K562 (cell line): Measurements from ENCODE around the gene OR2V1. TPM values are rescaled to one million over a fixed set of nuclear protein-coding genes. Genes with fewer than 3 reads are reported as not detected.

Experiments used
- ATAC-seq: fragments of 200-7000 bp; cut with Tn5 transposase; 3 replicates; pipeline ENCODE4 v1.9.1; 2020; ENCODE audit warnings: moderate library complexity
- BruUV-seq: library from RNA; stranded (reverse); fragments of 400-500 nt; replicated peaks from 2 replicates; lab custom pipeline; 2021; lab: Mats Ljungman, UMichigan
- CTCF ChIA-PET: fragments of 300-600 bp; formaldehyde crosslinking; extraction: SDS; loops from one replicate; lab custom pipeline; 2021; ENCODE audit warnings: low intra/inter-chr PET ratio; lab: Yijun Ruan, JAX
- POLR2A ChIA-PET: fragments of 300-600, 350-650 bp; sonication (Branson Sonifier 250); formaldehyde crosslinking; extraction: SDS; loops from one replicate; lab custom pipeline; 2021; ENCODE audit warnings: antibody characterized with exemption, inconsistent platforms; lab: Yijun Ruan, JAX
- DNase-seq, 4 experiments: peaks; one replicate each; pipeline versions ENCODE4 v3.0.0 to v3.0.0-alpha.2; 2011 to 2018; ENCODE audit warnings: low spot score in 3 of 4, mixed read lengths in 3 of 4; ENCODE audit errors: extremely low read depth in 1 of 4
- FAIRE-seq: peaks from 2 replicates; lab custom pipeline; 2011; peaks lifted over from hg19 to GRCh38; lab: Jason Lieb, UNC
- H2AFZ ChIP-seq: 2 replicates; pipeline ENCODE4 v1.6.0; 2011; ENCODE audit warnings: low read depth, low read length, control low read depth, inconsistent platforms
- H3K27ac ChIP-seq: fragments of 200-600 bp; 3 replicates; pipeline ENCODE4 v1.8.0; 2011; ENCODE audit warnings: low read depth, mild to moderate bottlenecking, control low read depth, inconsistent platforms, low read length, moderate library complexity, mixed read lengths; ENCODE audit errors: extremely low read depth
- H3K27me3 ChIP-seq, 2 experiments: fragments of 300-600 bp in 1 of 2; 2 replicates in 1 of 2; 3 replicates in 1 of 2; pipeline versions ENCODE4 v1.6.0 to v1.8.0; 2011; ENCODE audit warnings: inconsistent platforms in 2 of 2, low read length in 2 of 2, mild to moderate bottlenecking in 1 of 2, mixed read lengths in 1 of 2, moderate library complexity in 1 of 2; ENCODE audit not compliant: control insufficient read depth in 2 of 2, insufficient read depth in 2 of 2
- H3K36me3 ChIP-seq: fragments of 300-600 bp; 3 replicates; pipeline ENCODE4 v1.8.0; 2011; ENCODE audit warnings: mild to moderate bottlenecking, low read length, inconsistent platforms; ENCODE audit not compliant: control insufficient read depth, insufficient read depth
- H3K4me1 ChIP-seq, 2 experiments: fragments of 200-600 bp in 1 of 2; replicated peaks in 1 of 2; 2 replicates in 1 of 2; 3 replicates in 1 of 2; pipeline versions ENCODE4 v1.5.1 to v1.8.0; 2011; ENCODE audit warnings: inconsistent platforms in 2 of 2, low read length in 2 of 2, mild to moderate bottlenecking in 1 of 2, mixed read lengths in 1 of 2, moderate library complexity in 1 of 2; ENCODE audit not compliant: control insufficient read depth in 2 of 2, insufficient read depth in 2 of 2
- H3K4me2 ChIP-seq: 2 replicates; pipeline ENCODE4 v1.6.1; 2011; ENCODE audit warnings: low read length, control low read depth, inconsistent platforms, mixed read lengths; ENCODE audit not compliant: insufficient read depth
- H3K4me3 ChIP-seq: fragments of 200-600 bp; sonication (generic), shearing (Covaris generic); 2 replicates; pipeline ENCODE4 v1.5.1; 2016; ENCODE audit warnings: control low read depth, inconsistent platforms
- H3K79me2 ChIP-seq: fragments of 200-600 bp; 3 replicates; pipeline ENCODE4 v1.8.0; 2011; ENCODE audit warnings: low read length, inconsistent platforms; ENCODE audit not compliant: control insufficient read depth, insufficient read depth
- H3K9ac ChIP-seq, 2 experiments: 2 replicates each; pipeline versions ENCODE4 v1.6.0 to v1.6.1; 2011; ENCODE audit warnings: low read depth in 2 of 2, low read length in 2 of 2, control low read depth in 1 of 2, inconsistent platforms in 1 of 2, mild to moderate bottlenecking in 1 of 2, mixed read lengths in 1 of 2; ENCODE audit not compliant: insufficient read depth in 1 of 2
- H3K9me1 ChIP-seq: one replicate; pipeline ENCODE4 v1.6.0; 2011; ENCODE audit warnings: inconsistent platforms, mild to moderate bottlenecking, low read length, moderate library complexity; ENCODE audit not compliant: control insufficient read depth, insufficient read depth
- H3K9me3 ChIP-seq: replicated peaks from 2 replicates; pipeline ENCODE4 v1.5.1; 2011; ENCODE audit warnings: low read depth, low read length, inconsistent platforms; ENCODE audit not compliant: control insufficient read depth, insufficient read depth
- H4K20me1 ChIP-seq: replicated peaks from 2 replicates; pipeline ENCODE4 v1.6.1; 2011; ENCODE audit warnings: low read length, inconsistent platforms, mixed read lengths; ENCODE audit not compliant: control insufficient read depth, insufficient read depth
- CHCHD3 ChIP-seq: fragments of 250-450 bp; sonication (Bioruptor Pico); IDR thresholded peaks from 2 replicates; pipeline ENCODE4 v2.1.2; 2022; ENCODE audit warnings: mild to moderate bottlenecking
- RFX7 ChIP-seq: fragments of 250-450 bp; sonication (Bioruptor Pico); IDR thresholded peaks from 2 replicates; pipeline ENCODE4 v1.5.1; 2021; ENCODE audit warnings: mild to moderate bottlenecking
- SMC3 ChIP-seq: conservative IDR thresholded peaks from 2 replicates; pipeline ENCODE4 v1.6.1; 2011; ENCODE audit warnings: low read depth, low read length, improper control_type of control experiment; ENCODE audit not compliant: insufficient read depth
- WGBS: fragments of 100-300 bp; shearing (Covaris generic); methylation state at CpG from one replicate; pipeline ENCODE4 v1.1.6; 2016; ENCODE audit warnings: low coverage, mixed read lengths; ENCODE audit not compliant: insufficient coverage; ENCODE audit errors: missing lambda C conversion rate; 5-methylcytosine and 5-hydroxymethylcytosine counted together
- in situ Hi-C: fragments of 300-500 bp; cut with MboI; formaldehyde crosslinking; loops from 4 replicates; pipeline ENCODE4 v1.15.0; 2018; ENCODE audit warnings: inconsistent platforms, mixed read lengths
- intact Hi-C: fragments of 100-400 bp; cut with micrococcal nuclease; formaldehyde crosslinking; loops from 2 replicates; pipeline ENCODE4 v1.14.2; 2022
- polyA plus RNA-seq, 8 experiments: library from polyadenylated mRNA; depleted of rRNA in 4 of 8; stranded (reverse) in 5 of 8; unstranded in 3 of 8; fragments of >200 nt; fragmentation: Nextera tagmentation in 2 of 8; fragmentation: Illumina TruSeq in 1 of 8; extraction: Ambion mirVana in 2 of 8; extraction: Trizol in 1 of 8; gene quantifications; 2 replicates each; pipeline versions ENCODE4 v1.2.1 to v1.2.3, GENCODE V29; 2011 to 2014; ENCODE audit warnings: inconsistent platforms in 1 of 8, missing spikeins in 1 of 8
- total RNA-seq, 7 experiments: library from RNA; depleted of rRNA in 6 of 7; stranded (reverse); fragments of >200 nt in 6 of 7; fragmentation: Illumina TruSeq in 2 of 7; extraction: Trizol in 2 of 7; gene quantifications; 2 replicates each; pipeline versions ENCODE4 v1.2.1 to v1.2.3, GENCODE V29; 2011 to 2021; ENCODE audit warnings: low replicate concordance in 1 of 7
- TF ChIP-seq, protein P1 (sequence below): fragments of 450-650 bp; IDR thresholded peaks from 2 replicates; pipeline ENCODE4 v1.7.1; 2018; ENCODE audit warnings: mild to moderate bottlenecking, low read depth; ENCODE audit not compliant: partially characterized antibody

Gene OR2V1
- total and polyA plus RNA-seq, 9 of the 15 experiments (the other 6 are each of a cell fraction or from before 2014, with no cell fraction given) = 0.04 to 0.28 (median 0.15) TPM; not detected in 5

DNA sequence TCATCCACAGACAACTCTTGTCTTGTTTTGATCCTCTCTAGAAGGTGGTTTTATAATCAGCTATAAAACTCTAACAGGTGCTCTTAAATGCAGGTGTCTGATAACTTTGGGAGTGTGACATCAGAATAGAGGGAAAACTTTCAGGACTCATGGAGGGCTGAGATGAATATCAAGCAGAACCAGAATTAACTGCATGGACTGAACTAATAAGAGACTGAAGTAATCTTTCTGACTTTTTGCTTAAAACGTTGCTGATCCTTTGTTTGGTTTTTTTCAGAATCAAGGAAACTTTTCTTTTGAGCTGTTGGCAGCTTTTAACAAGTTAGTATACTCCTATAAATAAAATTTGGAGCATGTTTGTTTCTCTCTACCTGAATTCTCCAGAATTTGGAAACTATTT lies 14.2 kb upstream of the OR2V1 start:
- H3K4me3 ChIP-seq = no peak overlapping the region
- peaks cover 0 to 4% of the 10 kb centered on the region in 2 experiments; a peak in 3 of 5 replicates for H3K4me1 ChIP-seq
- H4K20me1 ChIP-seq = no peaks in the 10 kb centered on the region
- intact Hi-C loops (no loop called here), in situ Hi-C loops (no loop called here)
- no peaks in the 10 kb centered on the region for H3K9me3 ChIP-seq
- WGBS = 0% methylated on average over 1 of the region's 1 CpG
- H3K9ac ChIP-seq = no peak overlapping the region
- H3K4me2 ChIP-seq = no peak overlapping the region
- no peaks in the 10 kb centered on the region for H3K9me1 ChIP-seq
- no peaks in the 10 kb centered on the region for H3K27me3 ChIP-seq
- H3K36me3 ChIP-seq = no peaks in the 10 kb centered on the region
- POLR2A ChIA-PET = interaction anchor here (0.6 kb wide), 1 partner anchor 314 kb away, joined by 3 read pairs; no protein-coding TSS in a partner anchor
- H2AFZ ChIP-seq = no peak overlapping the region
- no TSS peak for BruUV-seq
- DNase-seq = no peak
- CTCF ChIA-PET = no interaction called here
- FAIRE-seq = no peak
- TF ChIP-seq SMC3 (no peak), CHCHD3 (CRISPR knock-in tag) (no peak), RFX7 (no peak)
- TF ChIP-seq, protein P1, sequence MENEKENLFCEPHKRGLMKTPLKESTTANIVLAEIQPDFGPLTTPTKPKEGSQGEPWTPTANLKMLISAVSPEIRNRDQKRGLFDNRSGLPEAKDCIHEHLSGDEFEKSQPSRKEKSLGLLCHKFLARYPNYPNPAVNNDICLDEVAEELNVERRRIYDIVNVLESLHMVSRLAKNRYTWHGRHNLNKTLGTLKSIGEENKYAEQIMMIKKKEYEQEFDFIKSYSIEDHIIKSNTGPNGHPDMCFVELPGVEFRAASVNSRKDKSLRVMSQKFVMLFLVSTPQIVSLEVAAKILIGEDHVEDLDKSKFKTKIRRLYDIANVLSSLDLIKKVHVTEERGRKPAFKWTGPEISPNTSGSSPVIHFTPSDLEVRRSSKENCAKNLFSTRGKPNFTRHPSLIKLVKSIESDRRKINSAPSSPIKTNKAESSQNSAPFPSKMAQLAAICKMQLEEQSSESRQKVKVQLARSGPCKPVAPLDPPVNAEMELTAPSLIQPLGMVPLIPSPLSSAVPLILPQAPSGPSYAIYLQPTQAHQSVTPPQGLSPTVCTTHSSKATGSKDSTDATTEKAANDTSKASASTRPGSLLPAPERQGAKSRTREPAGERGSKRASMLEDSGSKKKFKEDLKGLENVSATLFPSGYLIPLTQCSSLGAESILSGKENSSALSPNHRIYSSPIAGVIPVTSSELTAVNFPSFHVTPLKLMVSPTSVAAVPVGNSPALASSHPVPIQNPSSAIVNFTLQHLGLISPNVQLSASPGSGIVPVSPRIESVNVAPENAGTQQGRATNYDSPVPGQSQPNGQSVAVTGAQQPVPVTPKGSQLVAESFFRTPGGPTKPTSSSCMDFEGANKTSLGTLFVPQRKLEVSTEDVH = no peak
- no peak for ATAC-seq
- H3K27ac ChIP-seq = no peak overlapping the region
- H3K79me2 ChIP-seq = no peaks in the 10 kb centered on the region
